GM19438 (cell line): ENCODE data around the gene MAT2A.
"Not testable (repeated sequence)": the region's sequence is repeated elsewhere in the genome, so short reads cannot be mapped to it uniquely, and the experiment has no call there.

Source experiments
- ATAC-seq: cut with Tn5 transposase; IDR thresholded peaks from one replicate; pipeline ENCODE4 v1.9.1; 2021; ENCODE audit warnings: low read depth; ENCODE audit not compliant: unreplicated experiment

Gene MAT2A

GRCh38 chr2:85545780-85546240 lies 6.8 kb downstream of the MAT2A start:
- ATAC-seq = no peak

- ATAC-seq = no peak
These were observed 8.3 kb downstream of the MAT2A start for GRCh38 chr2:85547089-85547858.

GRCh38 chr2:85547859-85548607 lies 9.1 kb downstream of the MAT2A start:
- ATAC-seq = no peak

DNA sequence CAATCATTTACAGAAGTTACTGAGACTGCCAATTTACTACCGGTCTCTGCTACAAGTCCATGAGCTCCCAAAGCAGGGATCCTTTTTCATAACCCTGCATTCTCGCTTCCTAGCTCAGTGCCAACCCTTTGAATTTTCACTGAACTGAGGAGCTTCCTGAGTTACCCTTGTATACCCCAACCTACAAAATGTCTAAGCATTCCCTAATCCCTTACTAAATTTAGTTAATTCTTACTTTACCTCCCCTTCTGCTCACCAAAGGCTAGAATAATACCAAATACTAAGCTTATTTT lies 9.6 kb downstream of the MAT2A start:
- no peak for ATAC-seq

DNA sequence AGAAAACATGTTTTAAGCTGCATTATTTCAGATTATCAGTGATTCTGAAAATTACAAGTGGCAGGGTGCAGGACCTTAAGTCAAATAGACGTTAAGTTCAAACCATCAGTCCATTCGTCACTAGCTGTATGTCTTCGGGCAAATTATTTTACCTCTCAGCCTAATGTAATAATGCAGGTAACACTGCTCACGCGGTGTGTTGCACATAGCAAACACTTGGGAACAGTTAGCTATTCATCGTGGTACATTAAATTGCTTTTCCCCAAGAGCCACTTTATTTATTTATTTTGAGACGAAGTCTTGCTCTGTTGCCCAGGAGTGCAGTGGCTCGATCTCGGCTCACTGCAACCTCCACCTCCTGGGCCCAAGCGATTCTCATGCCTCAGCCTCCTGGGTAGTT lies 10.1 kb downstream of the MAT2A start:
- no peak for ATAC-seq

- ATAC-seq = no peak
These were observed 10.9 kb downstream of the MAT2A start for GRCh38 chr2:85549826-85550225.

DNA sequence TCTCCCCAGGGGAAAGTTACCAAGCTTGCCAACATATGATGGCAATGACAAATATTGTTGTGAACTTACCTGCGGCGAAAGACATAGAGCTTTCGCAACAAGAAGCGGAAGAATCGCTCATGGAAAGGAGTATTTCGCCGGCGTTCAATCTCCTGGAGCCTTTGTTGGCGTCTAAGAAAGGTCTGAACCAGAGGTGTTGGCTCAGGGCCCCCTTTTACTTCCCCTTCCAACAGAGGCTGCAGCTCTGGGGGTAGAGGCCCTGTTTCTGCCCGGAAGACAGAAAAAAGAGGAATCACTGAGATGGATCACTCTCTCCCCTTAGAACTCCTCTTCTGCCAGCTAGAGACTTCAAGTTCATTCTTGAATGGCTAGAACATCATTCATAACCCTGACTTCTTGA lies 11.5 kb downstream of the MAT2A start:
- ATAC-seq = no peak

- peak; percentile 70 for ATAC-seq
These were observed 13.0 kb downstream of the MAT2A start for GRCh38 chr2:85551698-85552678.

GRCh38 chr2:85553184-85553583 lies 14.2 kb downstream of the MAT2A start:
- no peak for ATAC-seq

DNA sequence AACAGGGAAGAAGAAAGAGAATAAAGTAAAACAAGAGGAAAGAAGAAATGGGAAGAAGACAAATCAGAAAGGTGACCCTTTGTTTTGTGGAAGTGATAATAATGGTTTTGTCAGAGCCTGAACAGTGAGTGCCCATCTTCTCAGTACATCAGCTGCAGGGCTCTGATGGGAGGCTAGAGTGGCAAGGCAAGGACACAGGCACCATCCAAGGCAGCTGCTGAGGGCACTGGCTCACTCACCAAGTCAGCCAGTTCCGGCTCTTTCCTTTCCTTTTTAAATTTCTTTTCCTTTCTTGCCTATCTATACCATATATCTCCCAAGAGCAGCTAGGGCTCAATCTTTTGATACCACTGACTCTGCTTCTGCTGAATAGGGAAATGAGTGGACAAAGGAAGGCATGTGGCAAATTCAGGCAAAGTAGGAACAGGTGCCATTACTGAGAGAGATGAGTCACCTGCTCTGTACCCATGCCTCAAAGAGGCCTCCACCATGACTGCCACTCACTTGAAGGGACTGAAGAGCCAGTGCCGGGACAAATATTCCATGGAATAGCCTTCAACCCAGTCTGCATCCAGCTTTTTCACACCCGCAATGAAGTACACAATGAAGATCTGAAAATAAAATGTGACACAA lies 16.1 kb downstream of the MAT2A start:
- ATAC-seq = no peak

- ATAC-seq = no peak
These were observed 18.2 kb downstream of the MAT2A start for GRCh38 chr2:85557130-85557529.

- no peak for ATAC-seq
These were observed 19.2 kb downstream of the MAT2A start for GRCh38 chr2:85558160-85558559.

- ATAC-seq = not testable (repeated sequence)
These were observed 21.4 kb downstream of the MAT2A start for GRCh38 chr2:85560403-85560726.

DNA sequence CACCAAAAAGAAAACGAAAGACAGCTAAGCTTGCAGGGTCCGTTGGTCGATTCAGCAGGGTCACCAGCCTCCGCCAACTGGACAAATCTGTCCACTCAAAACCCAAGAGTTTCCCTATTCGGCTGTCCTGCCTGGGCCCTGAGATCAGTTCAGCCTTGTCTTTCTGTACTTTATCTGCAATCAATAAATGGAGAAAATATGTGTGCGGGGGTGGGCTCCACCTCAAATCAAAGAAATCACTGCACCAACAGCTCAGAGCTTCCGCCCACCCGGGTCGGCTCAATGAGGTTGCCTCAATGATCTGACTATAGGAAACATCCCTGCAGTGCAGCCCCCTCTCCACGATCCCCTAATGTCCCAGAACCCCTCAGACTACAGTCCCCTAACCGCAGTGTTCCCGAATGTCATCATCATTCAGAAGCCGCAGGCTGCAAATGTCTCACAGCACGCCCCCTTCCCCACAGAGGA lies 21.9 kb downstream of the MAT2A start:
- ATAC-seq = peak; percentile 5

DNA sequence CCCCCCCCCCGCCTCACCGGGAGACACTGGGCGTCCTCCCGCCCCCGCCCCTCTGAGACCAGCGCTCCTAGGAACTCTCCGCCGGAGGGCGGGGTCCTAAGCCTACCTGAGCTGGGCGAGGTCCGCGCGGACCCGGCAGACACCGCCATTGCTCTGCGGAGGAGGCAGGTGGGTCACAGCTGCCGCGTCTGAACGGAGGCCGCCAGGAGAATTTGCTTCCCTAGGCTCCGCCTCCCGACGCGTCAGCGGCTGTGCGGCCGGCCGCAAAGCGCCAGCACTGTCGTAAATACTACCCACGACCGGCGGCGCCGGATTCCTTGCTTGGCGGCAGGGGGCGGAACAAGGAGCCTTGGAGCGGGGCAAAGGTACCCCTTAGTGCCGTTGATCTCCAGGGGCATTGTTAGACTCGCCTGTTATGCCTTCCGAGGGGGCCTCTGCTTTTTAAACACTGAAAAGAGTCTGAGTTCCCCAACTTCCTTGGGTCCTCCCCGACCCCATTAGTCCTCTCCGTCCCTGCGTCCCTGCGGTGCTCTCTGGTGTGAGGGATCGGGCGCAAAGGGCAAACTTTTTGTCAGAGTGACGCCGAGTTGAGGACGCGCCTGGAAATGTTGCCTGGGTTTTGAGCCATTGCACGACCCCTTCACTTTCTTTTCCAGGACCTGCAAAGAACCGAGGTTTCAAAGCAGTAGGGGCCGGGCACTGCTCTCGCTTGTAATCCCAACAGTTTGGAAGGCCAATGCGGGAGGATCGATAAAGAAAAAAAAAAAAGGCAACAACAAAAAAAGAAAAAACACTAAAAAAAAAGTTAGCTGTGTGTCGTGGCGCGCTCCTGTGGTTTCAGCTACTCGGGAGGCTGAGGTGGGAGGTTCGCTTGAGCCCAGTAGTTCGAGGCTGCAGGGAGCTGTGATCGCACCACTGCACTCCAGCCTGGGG lies 22.6 kb downstream of the MAT2A start, which contains the start of gene GGCX:
GGCX (minus strand) TSS at position 214 of the 933 bp plus-strand sequence; CDS start at position 149, 65 bp downstream.
- ATAC-seq = peak; percentile 90

DNA sequence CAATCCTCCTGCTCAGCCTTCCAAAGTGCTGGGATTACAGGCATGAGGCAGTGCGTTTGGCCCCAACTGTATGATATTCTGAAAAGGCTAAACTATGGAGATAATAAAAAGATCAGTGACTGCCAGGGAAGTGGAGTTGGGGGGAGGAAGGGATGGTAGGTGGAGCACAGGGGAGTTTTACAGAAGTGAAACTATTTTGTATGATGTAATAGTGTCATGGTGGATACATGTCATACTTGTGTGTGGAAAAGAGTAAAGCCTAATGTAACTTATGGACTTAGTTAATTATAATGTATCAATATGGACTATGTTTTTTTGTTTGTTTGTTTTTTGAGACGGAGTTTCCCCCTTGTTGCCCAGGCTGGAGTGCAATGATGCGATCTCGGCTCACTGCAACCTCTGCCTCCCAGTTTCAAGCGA lies 25.2 kb downstream of the MAT2A start:
- ATAC-seq = no peak

- ATAC-seq = no peak
These were observed 27.3 kb downstream of the MAT2A start for GRCh38 chr2:85566265-85566664.

DNA sequence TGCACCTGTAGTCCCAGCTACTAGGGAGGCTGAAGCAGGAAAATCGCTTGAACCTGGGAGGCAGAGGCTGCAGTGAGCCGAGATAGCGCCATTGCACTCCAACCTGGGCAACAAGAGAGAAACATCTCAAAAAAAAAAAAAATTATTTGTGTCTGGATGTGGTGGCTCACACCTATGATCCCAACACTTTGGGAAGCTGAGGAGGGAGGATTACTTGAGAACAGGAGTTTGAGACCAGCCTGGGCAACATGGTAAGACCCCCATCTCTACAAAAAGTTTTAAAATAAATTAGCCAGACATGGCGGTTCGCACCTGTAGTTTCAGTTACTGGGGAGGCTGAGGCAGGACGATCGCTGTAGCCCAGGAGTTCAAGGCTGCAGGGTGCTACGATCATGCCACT lies 36.8 kb downstream of the MAT2A start:
- no peak for ATAC-seq

DNA sequence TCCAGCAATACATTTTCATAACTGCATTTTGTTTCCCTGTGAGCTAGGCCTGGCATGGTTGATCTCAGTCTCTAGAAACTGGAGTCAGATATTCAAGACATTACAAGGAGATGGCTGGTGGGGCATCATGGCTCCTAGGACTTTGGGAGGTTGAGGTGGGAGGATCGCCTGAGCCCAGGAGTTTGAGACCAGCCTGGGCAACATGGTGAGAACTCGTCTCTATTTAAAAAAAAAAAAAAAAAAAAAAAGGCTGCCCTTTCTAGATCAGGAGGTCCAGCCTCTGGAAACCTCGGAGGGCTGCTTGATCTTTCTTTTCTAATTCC lies 38.1 kb downstream of the MAT2A start:
- ATAC-seq = no peak
